Heart right ventricle (tissue), 16 donors: ENCODE data around the gene TMEM132A. TPM values are rescaled to one million over a fixed set of nuclear protein-coding genes. Genes with fewer than 3 reads are reported as not detected.

Experiments
- ATAC-seq, 8 donors: fragments of 200-7000 bp; cut with Tn5 transposase; one replicate each; pipeline ENCODE4 v1.9.1; 2020; ENCODE audit warnings: mild to moderate bottlenecking in 8 of 8, moderate library complexity in 8 of 8, moderate number of reproducible peaks in 1 of 8
- DNase-seq, 2 donors: peaks; one replicate each; pipeline ENCODE4 v3.0.0-alpha.2; 2020
- H3K27ac ChIP-seq, 10 donors: fragments of 200-600 bp; sonication (generic) in 2 of 10; one replicate each; pipeline versions ENCODE4 v1.5.0 to v1.8.0; 2020 to 2022; ENCODE audit warnings: mild to moderate bottlenecking in 3 of 10
- H3K27me3 ChIP-seq, 7 donors: fragments of 200-600 bp; one replicate each; pipeline ENCODE4 v1.8.0; 2021 to 2022; ENCODE audit warnings: mild to moderate bottlenecking in 2 of 7
- H3K36me3 ChIP-seq, 9 donors: fragments of 200-600 bp; sonication (generic) in 1 of 9; one replicate each; pipeline versions ENCODE4 v1.5.0 to v1.8.0; 2020 to 2022; ENCODE audit warnings: mild to moderate bottlenecking in 2 of 9
- H3K4me1 ChIP-seq, 9 donors: fragments of 200-600 bp; sonication (generic) in 1 of 9; one replicate each; pipeline versions ENCODE4 v1.5.0 to v1.8.0; 2020 to 2022; ENCODE audit warnings: mild to moderate bottlenecking in 4 of 9
- H3K4me3 ChIP-seq, 10 donors: fragments of 200-600 bp; sonication (generic) in 2 of 10; one replicate each; pipeline versions ENCODE4 v1.5.0 to v1.8.0; 2020 to 2022; ENCODE audit warnings: mild to moderate bottlenecking in 7 of 10, moderate library complexity in 2 of 10
- H3K9me3 ChIP-seq, 11 donors: fragments of 200-600 bp in 10 of 11; sonication (generic) in 2 of 11; one replicate each; pipeline versions ENCODE4 v1.5.0 to v1.8.0; 2013 to 2022; ENCODE audit warnings: mild to moderate bottlenecking in 2 of 11, control low read depth in 1 of 11, moderate library complexity in 1 of 11
- CTCF ChIP-seq, 9 donors: fragments of 200-600 bp; sonication (generic) in 2 of 9; IDR thresholded peaks; one replicate each; pipeline versions ENCODE4 v1.5.0 to v1.8.0; 2021 to 2022; ENCODE audit warnings: antibody characterized with exemption in 9 of 9, mild to moderate bottlenecking in 5 of 9, moderate library complexity in 1 of 9
- WGBS, 2 donors: extraction: QIAGEN DNeasy Blood & Tissue Kit; methylation state at CpG; one replicate each; pipeline ENCODE4 v1.1.7; 2013; ENCODE audit warnings: inconsistent platforms in 1 of 2; 5-methylcytosine and 5-hydroxymethylcytosine counted together
- intact Hi-C, 10 donors: fragments of 100-400 bp; cut with DNase I; formaldehyde crosslinking; loops; one replicate each; pipeline versions ENCODE4 v1.11.1 to v1.14.2; 2022
- polyA plus RNA-seq, 2 donors: library from polyadenylated mRNA; stranded (reverse); fragments of 200-250 nt; gene quantifications; one replicate each; pipeline ENCODE4 v1.2.3, GENCODE V29; 2013
- total RNA-seq, 10 donors: library from RNA; stranded (reverse); fragmentation: NEBNext Ultra II Directional in 3 of 10; extraction: Animal tissue kit (Norgen Biotek cat#: 25700) in 3 of 10; gene quantifications; one replicate each; pipeline versions ENCODE4 v1.2.1 to v1.2.4, GENCODE V29; 2021 to 2023
- donor health status: Arrhythmogenic right ventricular cardiomyopathy.
- donor health status: ischemic (EF 13 %, LVEDD 7.1; RV severe dilation, severe dysfunction).
- donor health status: healthy with polysubstance abuse.
- donor health status: DM: no; HTN: yes; CAD: no.
- donor health status: DM: no; HTN: no; CAD: no.
- donor health status: ischemic (EF 25% LVEDD 6.9; RV normal size, moderate dysfunction).
- donor health status: ischemic (EF 25% LVEDD 5.7; RV mildly dilated, moderate dysfunction).
- donor health status: healthy.
- donor health status: DM: yes; HTN: yes; CAD: no.
- donor health status: Ischemic cardiomyopathy.
- donor health status: ischemic (EF 35%, LVEDD 5.7; RV mildly dilated, moderate dysfunction).
- donor health status: nonischemic (EF 11% LVEDD 7.7; RV severe dilation, severe dysfunction).
- donor health status: DM: yes; HTN: yes; CAD: no.
- donor health status: PGD.
- donor health status: ischemic (EF 29% LVEDD 5.4; RV normal size, mild dysfunction).
- donor health status: nonischemic (EF 23%, LVEDD 6.1; RV moderate dilation, normal function).

TMEM132A gene
- total and polyA plus RNA-seq, 12 donors, result 3.7 to 16.4 (median 7.4) TPM

GRCh38 chr11:60900673-60901404 is 23.4 kb upstream of the TMEM132A start:
- Histone ChIP-seq H3K4me3 (no peak overlapping the region), H3K36me3 (peaks cover 12 to 84% (median 53%) of the 10 kb centered on the region in 9 donors), H3K4me1 (peaks cover 6 to 33% (median 22%) of the 10 kb centered on the region in 9 donors), H3K27me3 (no peaks in the 10 kb centered on the region), H3K27ac (no peak overlapping the region), H3K9me3 (no peaks in the 10 kb centered on the region)
- DNase-seq (no peak), ATAC-seq (peak in 3 of 8 donors; percentile 17 to 49 (median 24))
- intact Hi-C loops, result loop anchor here in 3 of 10 donors (5.0 kb wide), 2 partner anchors 69 to 124 kb away; no protein-coding TSS in a partner anchor
- 67 to 74% methylated on average over 13 of the region's 13 CpGs for WGBS, 2 donors
- no peak for TF ChIP-seq CTCF (IDR thresholded peaks at IDR 0.05)

GRCh38 chr11:60902625-60903024 is 21.6 kb upstream of the TMEM132A start:
- intact Hi-C loops, result loop anchor here in 3 of 10 donors (5.0 kb wide), 2 partner anchors 70 to 125 kb away; no protein-coding TSS in a partner anchor
- H3K36me3 ChIP-seq, result peaks cover 4 to 66% (median 35%) of the 10 kb centered on the region in 9 donors
- no peaks in the 10 kb centered on the region for H3K9me3 ChIP-seq
- WGBS, 2 donors, result 87 to 89% methylated on average over 11 of the region's 11 CpGs
- no peak overlapping the region for H3K4me3 ChIP-seq
- H3K27me3 ChIP-seq, result no peaks in the 10 kb centered on the region
- ATAC-seq, result no peak
- no peak for TF ChIP-seq CTCF (IDR thresholded peaks at IDR 0.05)
- no peak for DNase-seq
- H3K4me1 ChIP-seq, result peaks cover 6 to 39% (median 28%) of the 10 kb centered on the region in 9 donors
- no peak overlapping the region for H3K27ac ChIP-seq

- peaks cover 6 to 36% (median 28%) of the 10 kb centered on the region in 9 donors for H3K4me1 ChIP-seq
- 54 to 56% methylated on average over 6 of the region's 6 CpGs for WGBS, 2 donors
- peak overlapping the region in 3 of 10 donors; percentile 92 to 95 (median 95) for H3K27ac ChIP-seq
- no peaks in the 10 kb centered on the region for H3K27me3 ChIP-seq
- peak overlapping the region in 9 of 10 donors; percentile 64 to 98 (median 86) for H3K4me3 ChIP-seq
- H3K9me3 ChIP-seq, result no peaks in the 10 kb centered on the region
- peaks cover 0 to 42% (median 20%) of the 10 kb centered on the region in 9 donors for H3K36me3 ChIP-seq
- intact Hi-C loops, result loop anchor here in 1 of 10 donors (5.0 kb wide), 1 partner anchor 47 kb away; the partner anchor contains the start of gene SLC15A3
- TF ChIP-seq CTCF (IDR thresholded peaks at IDR 0.05), result no peak
- DNase-seq (no peak), ATAC-seq (no peak)
Measured at GRCh38 chr11:60905047-60905446, 19.2 kb upstream of the TMEM132A start.

GRCh38 chr11:60905551-60906113 is 18.6 kb upstream of the TMEM132A start:
- DNase-seq (no peak), ATAC-seq (no peak)
- intact Hi-C loops, result loop anchor here in 1 of 10 donors (5.0 kb wide), 1 partner anchor 47 kb away; the partner anchor contains the start of gene SLC15A3
- H3K4me3 ChIP-seq, result peak overlapping the region; percentile 64 to 98 (median 85)
- peaks cover 6 to 40% (median 30%) of the 10 kb centered on the region in 9 donors for H3K4me1 ChIP-seq
- no peaks in the 10 kb centered on the region for H3K9me3 ChIP-seq
- TF ChIP-seq CTCF (IDR thresholded peaks at IDR 0.05), result no peak
- 6% methylated on average over 16 of the region's 16 CpGs for WGBS, 2 donors
- no peaks in the 10 kb centered on the region for H3K27me3 ChIP-seq
- H3K36me3 ChIP-seq, result peaks cover 0 to 36% (median 19%) of the 10 kb centered on the region in 9 donors
- H3K27ac ChIP-seq, result peak overlapping the region in 9 of 10 donors; percentile 89 to 95 (median 92)
